ENCODE data around the gene SLC37A4.

- TF ChIP-seq POLR2A (IDR thresholded peaks at IDR 0.05) (no peak), CTCF (IDR thresholded peaks at IDR 0.05) (no peak)
These were observed 2.9 kb downstream of the SLC37A4 start for GRCh38 chr11:119027561-119028345.
